SIG-M5 (cell line): ENCODE data around the gene CASP8AP2.
"Not testable (repeated sequence)": the region's sequence is repeated elsewhere in the genome, so short reads cannot be mapped to it uniquely, and the experiment has no call there.

Source experiments
- DNase-seq: peaks from one replicate; lab custom pipeline; 2025; lab: John Stamatoyannopoulos, UW

The CASP8AP2 gene

GRCh38 chr6:89888871-89889270, 59.2 kb downstream of the CASP8AP2 start:
- no peak for DNase-seq

- DNase-seq, result not testable (repeated sequence)
Measured at GRCh38 chr6:89890845-89891528, 61.3 kb downstream of the CASP8AP2 start.

- not testable (repeated sequence) for DNase-seq
Measured at GRCh38 chr6:89892577-89892976, 62.9 kb downstream of the CASP8AP2 start.

- no peak for DNase-seq
Measured at GRCh38 chr6:89894169-89894568, 64.5 kb downstream of the CASP8AP2 start, which contains the start of gene GJA10. TSS of gene GJA10 (plus strand) at chr6:89894469. CDS start at chr6:89894469, 0 bp downstream.

GRCh38 chr6:89895276-89895874, 65.7 kb downstream of the CASP8AP2 start:
- no peak for DNase-seq

GRCh38 chr6:89910001-89910901, 80.6 kb downstream of the CASP8AP2 start:
- not testable (repeated sequence) for DNase-seq

- DNase-seq, result no peak
Measured at GRCh38 chr6:89910902-89911240, 81.2 kb downstream of the CASP8AP2 start.

GRCh38 chr6:89916136-89916920, 86.6 kb downstream of the CASP8AP2 start:
- no peak for DNase-seq

GRCh38 chr6:89917216-89917615, 87.5 kb downstream of the CASP8AP2 start:
- no peak for DNase-seq

- no peak for DNase-seq
Measured at GRCh38 chr6:89917801-89918366, 88.2 kb downstream of the CASP8AP2 start.
